Endothelial cell of umbilical vein (primary cell): ENCODE data around the gene LARP1B. TPM values are rescaled to one million over a fixed set of nuclear protein-coding genes. Genes with fewer than 3 reads are reported as not detected.

Experiments
- BruUV-seq: library from RNA; stranded (reverse); fragments of 400-500 nt; replicated peaks from 2 replicates; lab custom pipeline; 2021; lab: Mats Ljungman, UMichigan
- CTCF ChIA-PET: fragments of 300-600, 350-600 bp; sonication (Branson Sonifier 250); formaldehyde crosslinking; loops from one replicate; lab custom pipeline; 2021; ENCODE audit warnings: antibody characterized with exemption, inconsistent platforms; lab: Charles Lee
- POLR2A ChIA-PET: fragments of 300-600, 350-600 bp; sonication (Branson Sonifier 250); formaldehyde crosslinking; loops from one replicate; lab custom pipeline; 2021; ENCODE audit warnings: antibody characterized with exemption, inconsistent platforms; lab: Charles Lee
- DNase-seq: peaks from one replicate; pipeline ENCODE4 v3.0.0-alpha.2; 2011; ENCODE audit warnings: low read depth, low spot score
- FAIRE-seq: peaks from 2 replicates; lab custom pipeline; 2011; peaks lifted over from hg19 to GRCh38; lab: Jason Lieb, UNC
- H2AFZ ChIP-seq: 2 replicates; pipeline ENCODE4 v1.6.0; 2012; ENCODE audit warnings: low read depth, low read length, control low read depth, inconsistent platforms
- H3K27ac ChIP-seq: 2 replicates; pipeline ENCODE4 v1.5.1; 2011; ENCODE audit warnings: low read depth, mild to moderate bottlenecking, control low read depth, low read length, moderate library complexity; ENCODE audit not compliant: insufficient read depth
- H3K27me3 ChIP-seq, 2 experiments: 2 replicates each; pipeline versions ENCODE4 v1.6.0 to v1.6.1; 2011; ENCODE audit warnings: low read length in 2 of 2, mixed read lengths in 1 of 2; ENCODE audit not compliant: control insufficient read depth in 2 of 2, insufficient read depth in 2 of 2
- H3K36me3 ChIP-seq, 2 experiments: 2 replicates in 1 of 2; 3 replicates in 1 of 2; pipeline ENCODE4 v1.5.1; 2011; ENCODE audit warnings: low read length in 2 of 2, mild to moderate bottlenecking in 1 of 2, moderate library complexity in 1 of 2; ENCODE audit not compliant: control insufficient read depth in 2 of 2, insufficient read depth in 2 of 2; ENCODE audit errors: extremely low read depth in 1 of 2
- H3K4me1 ChIP-seq: 3 replicates; pipeline ENCODE4 v1.5.1; 2011; ENCODE audit warnings: mild to moderate bottlenecking, low read length; ENCODE audit not compliant: control insufficient read depth, insufficient read depth; ENCODE audit errors: extremely low read depth
- H3K4me2 ChIP-seq: 2 replicates; pipeline ENCODE4 v1.6.1; 2011; ENCODE audit warnings: low read length, control low read depth, mixed read lengths; ENCODE audit not compliant: insufficient read depth
- H3K4me3 ChIP-seq, 3 experiments: fragments of 200-600 bp in 1 of 3; sonication (generic), shearing (Covaris generic) in 1 of 3; replicated peaks in 1 of 3; 2 replicates each; pipeline ENCODE4 v1.5.1; 2011 to 2016; ENCODE audit warnings: control low read depth in 3 of 3, low read length in 3 of 3, mild to moderate bottlenecking in 2 of 3, inconsistent platforms in 1 of 3, low read depth in 1 of 3, moderate library complexity in 1 of 3; ENCODE audit not compliant: insufficient read depth in 1 of 3
- H3K79me2 ChIP-seq: 2 replicates; pipeline ENCODE4 v1.6.0; 2012; ENCODE audit warnings: low read length, inconsistent platforms; ENCODE audit not compliant: control insufficient read depth, insufficient read depth
- H3K9ac ChIP-seq: replicated peaks from 2 replicates; pipeline ENCODE3; 2011; ENCODE audit warnings: low read length, control low read depth; ENCODE audit not compliant: insufficient read depth; ENCODE audit errors: extremely low read depth
- H3K9me1 ChIP-seq: replicated peaks from 3 replicates; pipeline ENCODE4 v1.6.0; 2011; ENCODE audit warnings: mild to moderate bottlenecking, low read length; ENCODE audit not compliant: control insufficient read depth, insufficient read depth; ENCODE audit errors: extremely low read depth
- H3K9me3 ChIP-seq: replicated peaks from 2 replicates; pipeline ENCODE4 v1.5.1; 2012; ENCODE audit warnings: low read length, inconsistent platforms; ENCODE audit not compliant: control insufficient read depth, insufficient read depth
- H4K20me1 ChIP-seq: replicated peaks from 2 replicates; pipeline ENCODE3; 2011; ENCODE audit warnings: mild to moderate bottlenecking, low read length; ENCODE audit not compliant: control insufficient read depth, insufficient read depth; ENCODE audit errors: extremely low read depth
- EZH2 ChIP-seq: IDR thresholded peaks from 2 replicates; pipeline ENCODE4 v1.6.1; 2012; ENCODE audit warnings: borderline replicate concordance, low read depth, mild to moderate bottlenecking, moderate library complexity, low read length, inconsistent platforms; ENCODE audit not compliant: severe bottlenecking
- FOS ChIP-seq: IDR thresholded peaks from 2 replicates; pipeline ENCODE4 v1.6.1; 2011; ENCODE audit warnings: mild to moderate bottlenecking, low read length, moderate library complexity, borderline replicate concordance; ENCODE audit not compliant: insufficient read depth
- MYC ChIP-seq: IDR thresholded peaks from one replicate; pipeline ENCODE4 v1.6.1; 2011; ENCODE audit warnings: mild to moderate bottlenecking, low read depth, low read length
- POLR2AphosphoS5 ChIP-seq: IDR thresholded peaks from 2 replicates; pipeline ENCODE4 v1.6.1; 2012; ENCODE audit warnings: low read depth, mild to moderate bottlenecking, control low read depth, low read length, moderate library complexity; ENCODE audit not compliant: insufficient read depth
- dilution Hi-C: fragments of 300-500 bp; cut with MboI; formaldehyde crosslinking; loops from one replicate; pipeline ENCODE4 v1.15.0; 2019; ENCODE audit warnings: low sequenced_read_pairs; ENCODE audit not compliant: extremely low pct_ligation_motif_present
- intact Hi-C: fragments of 100-400 bp; cut with micrococcal nuclease; formaldehyde crosslinking; loops from one replicate; pipeline ENCODE4 v1.10.0; 2022
- polyA plus RNA-seq, 4 experiments: library from polyadenylated mRNA; depleted of rRNA in 3 of 4; stranded (reverse) in 3 of 4; unstranded in 1 of 4; fragments of >200 nt; gene quantifications; 2 replicates each; pipeline versions ENCODE4 v1.2.1 to v1.2.3, GENCODE V29; 2011 to 2012; ENCODE audit warnings: missing spikeins in 1 of 4
- total RNA-seq: library from RNA; stranded (reverse); gene quantifications from 2 replicates; pipeline ENCODE4 v1.2.3, GENCODE V29; 2021
- TF ChIP-seq, protein P1 (sequence below): IDR thresholded peaks from 2 replicates; pipeline ENCODE4 v1.6.1; 2011; ENCODE audit not compliant: insufficient read depth, insufficient read length
- TF ChIP-seq, protein P2 (sequence below), 2 donors: IDR thresholded peaks; 1 replicate in 1 of 2; 2 replicates in 1 of 2; pipeline ENCODE4 v1.5.1; 2011; ENCODE audit warnings: low read length in 2 of 2, mild to moderate bottlenecking in 2 of 2, moderate library complexity in 2 of 2, control low read depth in 1 of 2, inconsistent platforms in 1 of 2, low read depth in 1 of 2; ENCODE audit not compliant: insufficient read depth in 1 of 2; ENCODE audit errors: extremely low read depth in 1 of 2

LARP1B gene
- total and polyA plus RNA-seq, 2 donors (not counting 3 experiments of a cell fraction or from before 2014, with no cell fraction given) = 7.3 to 28.8 TPM

GRCh38 chr4:128225148-128225547 is 164.0 kb downstream of the LARP1B start:
- Histone ChIP-seq H2AFZ (no peak overlapping the region), H3K4me1 (no peaks in the 10 kb centered on the region), H3K9me1 (no peaks in the 10 kb centered on the region), H3K4me3 (no peak overlapping the region), H3K27me3 (no peaks in the 10 kb centered on the region), H3K79me2 (no peaks in the 10 kb centered on the region), H3K27ac (no peak overlapping the region), H4K20me1 (no peaks in the 10 kb centered on the region), H3K9me3 (no peaks in the 10 kb centered on the region), H3K9ac (no peak overlapping the region), H3K36me3 (no peaks in the 10 kb centered on the region), H3K4me2 (no peak overlapping the region)
- CTCF ChIA-PET = interaction anchor here (1.0 to 5.9 kb wide), 4 partner anchors 34 to 156 kb away, joined by 3 to 66 read pairs (median 4); no protein-coding TSS in a partner anchor
- FAIRE-seq (no peak), DNase-seq (no peak)
- intact Hi-C loops (loop anchor here (10.0 kb wide), 1 partner anchor 260 kb away; the partner anchor contains the start of genes ABHD18 and MFSD8), dilution Hi-C loops (no loop called here)
- BruUV-seq = no TSS peak
- POLR2A ChIA-PET = no interaction called here
- TF ChIP-seq, protein P1, sequence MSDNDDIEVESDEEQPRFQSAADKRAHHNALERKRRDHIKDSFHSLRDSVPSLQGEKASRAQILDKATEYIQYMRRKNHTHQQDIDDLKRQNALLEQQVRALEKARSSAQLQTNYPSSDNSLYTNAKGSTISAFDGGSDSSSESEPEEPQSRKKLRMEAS = no peak
- TF ChIP-seq POLR2AphosphoS5 = no peak
- no peak for TF ChIP-seq EZH2
- TF ChIP-seq FOS = no peak
- no peak for TF ChIP-seq MYC
- TF ChIP-seq, protein P2, sequence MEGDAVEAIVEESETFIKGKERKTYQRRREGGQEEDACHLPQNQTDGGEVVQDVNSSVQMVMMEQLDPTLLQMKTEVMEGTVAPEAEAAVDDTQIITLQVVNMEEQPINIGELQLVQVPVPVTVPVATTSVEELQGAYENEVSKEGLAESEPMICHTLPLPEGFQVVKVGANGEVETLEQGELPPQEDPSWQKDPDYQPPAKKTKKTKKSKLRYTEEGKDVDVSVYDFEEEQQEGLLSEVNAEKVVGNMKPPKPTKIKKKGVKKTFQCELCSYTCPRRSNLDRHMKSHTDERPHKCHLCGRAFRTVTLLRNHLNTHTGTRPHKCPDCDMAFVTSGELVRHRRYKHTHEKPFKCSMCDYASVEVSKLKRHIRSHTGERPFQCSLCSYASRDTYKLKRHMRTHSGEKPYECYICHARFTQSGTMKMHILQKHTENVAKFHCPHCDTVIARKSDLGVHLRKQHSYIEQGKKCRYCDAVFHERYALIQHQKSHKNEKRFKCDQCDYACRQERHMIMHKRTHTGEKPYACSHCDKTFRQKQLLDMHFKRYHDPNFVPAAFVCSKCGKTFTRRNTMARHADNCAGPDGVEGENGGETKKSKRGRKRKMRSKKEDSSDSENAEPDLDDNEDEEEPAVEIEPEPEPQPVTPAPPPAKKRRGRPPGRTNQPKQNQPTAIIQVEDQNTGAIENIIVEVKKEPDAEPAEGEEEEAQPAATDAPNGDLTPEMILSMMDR (IDR thresholded peaks at IDR 0.05; ENCODE audit: extremely low read depth in 1 of 2, insufficient read depth in 1 of 2, low read depth in 1 of 2, low read length in 2 of 2) = no peak
